Measurements from ENCODE around the gene ITPR2.

- TF ChIP-seq, protein P1, sequence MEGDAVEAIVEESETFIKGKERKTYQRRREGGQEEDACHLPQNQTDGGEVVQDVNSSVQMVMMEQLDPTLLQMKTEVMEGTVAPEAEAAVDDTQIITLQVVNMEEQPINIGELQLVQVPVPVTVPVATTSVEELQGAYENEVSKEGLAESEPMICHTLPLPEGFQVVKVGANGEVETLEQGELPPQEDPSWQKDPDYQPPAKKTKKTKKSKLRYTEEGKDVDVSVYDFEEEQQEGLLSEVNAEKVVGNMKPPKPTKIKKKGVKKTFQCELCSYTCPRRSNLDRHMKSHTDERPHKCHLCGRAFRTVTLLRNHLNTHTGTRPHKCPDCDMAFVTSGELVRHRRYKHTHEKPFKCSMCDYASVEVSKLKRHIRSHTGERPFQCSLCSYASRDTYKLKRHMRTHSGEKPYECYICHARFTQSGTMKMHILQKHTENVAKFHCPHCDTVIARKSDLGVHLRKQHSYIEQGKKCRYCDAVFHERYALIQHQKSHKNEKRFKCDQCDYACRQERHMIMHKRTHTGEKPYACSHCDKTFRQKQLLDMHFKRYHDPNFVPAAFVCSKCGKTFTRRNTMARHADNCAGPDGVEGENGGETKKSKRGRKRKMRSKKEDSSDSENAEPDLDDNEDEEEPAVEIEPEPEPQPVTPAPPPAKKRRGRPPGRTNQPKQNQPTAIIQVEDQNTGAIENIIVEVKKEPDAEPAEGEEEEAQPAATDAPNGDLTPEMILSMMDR (IDR thresholded peaks at IDR 0.05) = no peak
- no peak for TF ChIP-seq POLR2A (IDR thresholded peaks at IDR 0.05)
These were observed 105.4 kb downstream of the ITPR2 start for GRCh38 chr12:26727482-26728204.

Data from tibial nerve (tissue), 3 donors.